H7 (cell line): ENCODE results near the gene TCF7L1. TPM values are rescaled to one million over a fixed set of nuclear protein-coding genes. Genes with fewer than 3 reads are reported as not detected.
A peak's percentile ranks its signal among the peaks of the same experiment; 100 is the strongest.
"Not testable (repeated sequence)": the region's sequence is repeated elsewhere in the genome, so short reads cannot be mapped to it uniquely, and the experiment has no call there.

Experiments used
- DNase-seq: peaks from one replicate; pipeline ENCODE4 v3.0.0; 2012
- H3K27me3 ChIP-seq: 2 replicates; pipeline ENCODE4 v1.6.0; 2011; ENCODE audit warnings: mild to moderate bottlenecking, low read length; ENCODE audit not compliant: control insufficient read depth, insufficient read depth
- H3K36me3 ChIP-seq: replicated peaks from 2 replicates; pipeline ENCODE4 v1.5.1; 2011; ENCODE audit warnings: low read length; ENCODE audit not compliant: control insufficient read depth, insufficient read depth
- H3K4me3 ChIP-seq: 2 replicates; pipeline ENCODE4 v1.5.1; 2011; ENCODE audit warnings: low read depth, mild to moderate bottlenecking, control low read depth, low read length, moderate library complexity; ENCODE audit not compliant: insufficient read depth
- total RNA-seq: library from RNA; depleted of rRNA; stranded (reverse); fragments of >200 nt; shearing (Covaris generic); gene quantifications from 2 replicates; pipeline ENCODE4 v1.2.3, GENCODE V29; 2014

Gene TCF7L1
- total RNA-seq, 1 experiment from 2014 or later, result 9.9 TPM

DNA sequence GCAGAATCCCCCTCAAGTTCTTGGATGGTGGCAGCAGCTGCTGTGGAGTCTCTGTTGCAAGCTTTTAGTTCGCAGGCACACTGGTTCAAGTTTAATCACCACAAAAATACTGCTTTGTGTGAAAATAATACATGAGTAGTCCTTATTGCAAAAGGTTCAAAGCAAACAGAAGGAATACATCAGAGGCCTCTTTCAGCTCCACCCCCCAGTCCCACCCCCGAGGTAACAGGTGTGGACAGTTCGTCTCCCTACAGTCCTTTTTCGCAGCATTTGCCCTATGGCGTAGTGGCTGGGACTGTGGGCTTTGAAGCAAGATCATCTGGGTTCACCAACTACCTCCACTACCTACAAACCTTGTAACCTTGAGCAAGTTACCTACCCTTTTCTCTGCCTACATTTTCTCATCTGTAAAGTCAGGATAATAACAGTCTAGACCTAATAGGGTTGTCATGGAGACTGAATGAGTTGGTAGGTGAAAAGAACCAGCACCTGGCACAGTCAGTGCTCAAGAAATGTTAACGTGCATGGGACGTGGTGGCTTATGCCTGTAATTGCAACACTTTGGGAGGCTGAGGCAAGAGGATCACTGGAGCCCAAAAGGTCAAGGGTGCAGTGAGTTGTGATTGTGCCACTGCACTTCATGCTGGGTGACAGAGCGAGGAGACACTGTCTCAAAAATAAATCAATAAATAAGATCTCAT lies 61.7 kb downstream of the TCF7L1 start:
- no peak for DNase-seq

GRCh38 chr2:85195956-85196355 lies 62.8 kb downstream of the TCF7L1 start:
- Histone ChIP-seq H3K27me3 (no peaks in the 10 kb centered on the region), H3K4me3 (no peak overlapping the region), H3K36me3 (0 out of 2 replicates have a peak, but pooled peaks cover 2% of the 10 kb centered on the region)
- no peak for DNase-seq

More for the DNA sequence above, 61.7 kb downstream of the TCF7L1 start:
- no peaks in the 10 kb centered on the region for H3K27me3 ChIP-seq
- H3K4me3 ChIP-seq, result no peak overlapping the region
- H3K36me3 ChIP-seq, result 0 out of 2 replicates have a peak, but pooled peaks cover 2% of the 10 kb centered on the region

GRCh38 chr2:85199698-85200097 lies 66.5 kb downstream of the TCF7L1 start:
- Histone ChIP-seq H3K27me3 (no peaks in the 10 kb centered on the region), H3K36me3 (0 out of 2 replicates have a peak, but pooled peaks cover 1% of the 10 kb centered on the region), H3K4me3 (no peak overlapping the region)
- no peak for DNase-seq

GRCh38 chr2:85209887-85210286 lies 76.7 kb downstream of the TCF7L1 start:
- Histone ChIP-seq H3K36me3 (no peaks in the 10 kb centered on the region), H3K27me3 (no peaks in the 10 kb centered on the region), H3K4me3 (no peak overlapping the region)
- no peak for DNase-seq

GRCh38 chr2:85210511-85210910 lies 77.3 kb downstream of the TCF7L1 start:
- H3K4me3 ChIP-seq, result no peak overlapping the region
- no peak for DNase-seq
- H3K27me3 ChIP-seq, result no peaks in the 10 kb centered on the region

DNA sequence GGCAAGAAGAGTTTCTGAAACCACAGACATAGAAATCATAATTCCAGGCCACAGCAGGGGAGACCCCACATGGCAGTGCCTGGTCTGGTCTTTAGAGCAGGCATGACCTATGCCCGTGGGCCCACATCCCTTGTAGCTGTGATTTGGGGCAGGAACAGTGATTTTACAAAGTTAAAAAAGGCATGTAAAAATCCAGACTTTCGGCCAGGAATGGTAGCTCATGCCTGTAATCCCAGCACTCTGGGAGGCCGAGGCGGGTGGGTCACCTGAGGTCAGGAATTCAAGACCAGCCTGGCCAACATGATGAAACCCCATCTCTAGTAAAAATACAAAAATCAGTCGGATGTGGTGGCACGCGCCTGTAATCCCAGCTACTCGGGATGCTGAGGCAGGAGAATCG lies 78.4 kb downstream of the TCF7L1 start:
- not testable (repeated sequence) for DNase-seq, H3K4me3 ChIP-seq, H3K36me3 ChIP-seq, H3K27me3 ChIP-seq

More at GRCh38 chr2:85210511-85210910, 77.3 kb downstream of the TCF7L1 start:
- no peaks in the 10 kb centered on the region for H3K36me3 ChIP-seq

DNA sequence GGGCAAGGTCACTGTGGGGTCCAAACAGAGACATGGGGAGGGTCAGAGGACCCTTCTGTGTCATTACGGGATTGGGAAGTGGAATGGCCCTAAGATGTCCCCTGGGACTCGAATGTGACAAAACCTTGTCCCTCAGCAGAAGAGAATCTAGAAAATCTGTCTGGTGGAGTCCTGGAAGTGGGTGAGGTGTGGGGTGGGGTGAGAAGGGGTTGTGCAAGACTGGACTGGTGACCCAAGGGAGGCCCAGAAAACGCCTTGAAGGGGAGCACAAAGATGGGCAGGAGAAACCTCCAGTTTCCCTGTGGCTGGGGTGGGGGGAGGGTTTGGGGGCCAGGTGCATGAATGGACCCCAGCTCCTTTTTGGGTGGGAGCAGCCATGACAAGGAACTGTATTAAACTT lies 79.6 kb downstream of the TCF7L1 start:
- DNase-seq, result no peak
- no peaks in the 10 kb centered on the region for H3K36me3 ChIP-seq
- H3K4me3 ChIP-seq, result no peak overlapping the region
- H3K27me3 ChIP-seq, result no peaks in the 10 kb centered on the region

DNA sequence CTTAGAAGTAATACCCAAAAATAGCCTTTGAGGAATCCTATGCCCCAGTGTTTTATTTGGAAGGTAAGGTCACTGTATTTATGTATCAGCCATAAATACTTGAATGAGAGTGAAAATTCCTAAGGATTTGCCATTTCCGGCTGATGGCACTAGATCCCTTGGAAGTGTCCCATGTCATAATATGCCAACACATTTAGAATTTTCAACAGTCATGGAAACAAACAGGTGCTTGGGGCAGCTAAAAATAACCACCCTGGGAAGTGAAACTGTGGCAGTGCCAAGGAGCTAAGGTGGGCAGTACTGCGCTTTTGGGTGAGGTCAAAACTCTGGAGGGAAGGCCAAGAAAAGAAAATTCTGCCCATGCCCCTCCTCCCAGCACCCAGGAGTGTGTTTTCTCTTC lies 80.2 kb downstream of the TCF7L1 start:
- H3K4me3 ChIP-seq, result no peak overlapping the region

GRCh38 chr2:85213901-85214512 lies 80.8 kb downstream of the TCF7L1 start:
- H3K36me3 ChIP-seq, result no peaks in the 10 kb centered on the region
- no peaks in the 10 kb centered on the region for H3K27me3 ChIP-seq
- H3K4me3 ChIP-seq, result no peak overlapping the region
- no peak for DNase-seq

More for the DNA sequence above, 80.2 kb downstream of the TCF7L1 start:
- no peaks in the 10 kb centered on the region for H3K27me3 ChIP-seq
- H3K36me3 ChIP-seq, result no peaks in the 10 kb centered on the region
- no peak for DNase-seq

- Histone ChIP-seq H3K27me3 (no peaks in the 10 kb centered on the region), H3K4me3 (no peak overlapping the region), H3K36me3 (no peaks in the 10 kb centered on the region)
- no peak for DNase-seq
Measured at GRCh38 chr2:85215081-85215447, 81.9 kb downstream of the TCF7L1 start.

GRCh38 chr2:85215448-85216401 lies 82.5 kb downstream of the TCF7L1 start:
- Histone ChIP-seq H3K27me3 (no peaks in the 10 kb centered on the region), H3K4me3 (no peak overlapping the region), H3K36me3 (no peaks in the 10 kb centered on the region)
- DNase-seq, result peak; percentile 65

- Histone ChIP-seq H3K4me3 (no peak overlapping the region), H3K36me3 (no peaks in the 10 kb centered on the region), H3K27me3 (no peaks in the 10 kb centered on the region)
- no peak for DNase-seq
Measured at GRCh38 chr2:85216927-85217326, 83.7 kb downstream of the TCF7L1 start.

GRCh38 chr2:85221067-85221691 lies 88.0 kb downstream of the TCF7L1 start:
- no peak for DNase-seq
- Histone ChIP-seq H3K36me3 (no peaks in the 10 kb centered on the region), H3K27me3 (no peaks in the 10 kb centered on the region), H3K4me3 (no peak overlapping the region)

GRCh38 chr2:85222792-85223191 lies 89.6 kb downstream of the TCF7L1 start:
- DNase-seq, result no peak
- Histone ChIP-seq H3K4me3 (no peak overlapping the region), H3K27me3 (no peaks in the 10 kb centered on the region)

More at GRCh38 chr2:85222792-85223191, 89.6 kb downstream of the TCF7L1 start:
- H3K36me3 ChIP-seq, result no peaks in the 10 kb centered on the region
